ENCODE results near the gene BPIFA2. TPM values are rescaled to one million over a fixed set of nuclear protein-coding genes. Genes with fewer than 3 reads are reported as not detected.

Gene BPIFA2
- total RNA-seq, 1 experiment from 2014 or later: not detected

GRCh38 chr20:33191955-33192354, 24.0 kb downstream of the BPIFA2 start:
- Histone ChIP-seq H4K20me1 (ENCODE audit: control insufficient read depth, insufficient read depth, insufficient read length) (no peaks in the 10 kb centered on the region), H2BK15ac (ENCODE audit: low read depth, low read length) (no peak overlapping the region), H3K27ac (ENCODE audit: insufficient read length, low read depth, low read length) (no peak overlapping the region), H3K9me3 (ENCODE audit: control insufficient read depth, low read depth, low read length) (no peaks in the 10 kb centered on the region), H4K91ac (ENCODE audit: insufficient read length, low read depth, low read length) (no peak overlapping the region), H2AFZ (ENCODE audit: low read length) (no peak overlapping the region), H2BK120ac (ENCODE audit: low read depth, low read length, poor library complexity, severe bottlenecking) (no peak overlapping the region), H2AK5ac (ENCODE audit: insufficient read length, low read length) (no peak overlapping the region), H3K4ac (ENCODE audit: low read depth, low read length) (no peak overlapping the region), H3K23ac (ENCODE audit: insufficient read length, low read depth, low read length) (no peak overlapping the region), H2BK12ac (ENCODE audit: insufficient read length, low read depth, low read length) (no peak overlapping the region), H3T11ph (ENCODE audit: low read length) (no peak overlapping the region), H2BK20ac (ENCODE audit: low read depth, low read length, poor library complexity, severe bottlenecking) (no peak overlapping the region), H3K4me1 (ENCODE audit: insufficient read depth, low read length) (no peaks in the 10 kb centered on the region), H3K14ac (ENCODE audit: insufficient read depth, low read length) (no peak overlapping the region), H4K5ac (ENCODE audit: insufficient read length, low read depth, low read length) (no peak overlapping the region), H3K56ac (ENCODE audit: insufficient read length, low read depth, low read length) (no peak overlapping the region), H3K9ac (ENCODE audit: extremely low read depth, insufficient read length, low read length) (no peak overlapping the region), H3K4me2 (ENCODE audit: insufficient read depth, insufficient read length, low read length) (no peak overlapping the region), H3K23me2 (ENCODE audit: insufficient read length, low read depth, low read length, poor library complexity, severe bottlenecking) (no peaks in the 10 kb centered on the region), H3K27me3 (ENCODE audit: insufficient read depth, low read length) (no peaks in the 10 kb centered on the region), H2BK5ac (ENCODE audit: insufficient read length, low read length) (no peak overlapping the region), H3K79me2 (ENCODE audit: insufficient read depth, low read length) (no peaks in the 10 kb centered on the region), H3K79me1 (ENCODE audit: insufficient read depth, low read depth, low read length, poor library complexity, severe bottlenecking) (no peaks in the 10 kb centered on the region), H3K18ac (ENCODE audit: insufficient read length, low read depth, low read length) (no peak overlapping the region), H4K8ac (replicated peaks; ENCODE audit: insufficient read length, low read depth, low read length) (no peak overlapping the region)
- Mint-ChIP-seq H3K27me3 (ENCODE audit: low read depth) (peaks cover 40% of the 10 kb centered on the region), H3K36me3 (ENCODE audit: insufficient read depth in 1 of 3, low read depth in 3 of 3) (no peaks in the 10 kb centered on the region), H3K4me3 (no peak overlapping the region), H3K27ac (no peak overlapping the region), H3K4me1 (peaks cover 3 to 6% of the 10 kb centered on the region in 2 experiments; a peak in 3 of 4 replicates), H3K9me3 (no peaks in the 10 kb centered on the region)
- TF ChIP-seq CTCF (conservative IDR thresholded peaks at IDR 0.05): no peak
- no peak for DNase-seq
- no CpG with 5 or more reads among the region's 1 CpG for WGBS (ENCODE audit: extremely low coverage, insufficient read length, low lambda C conversion rate)
